Smooth muscle cell (in vitro differentiated cells): ENCODE data around the gene PNMA1. TPM values are rescaled to one million over a fixed set of nuclear protein-coding genes. Genes with fewer than 3 reads are reported as not detected.

ENCODE experiments used
- DNase-seq: peaks from one replicate; lab custom pipeline; 2025; ENCODE audit not compliant: unreplicated experiment; lab: John Stamatoyannopoulos, UW
- H2AFZ ChIP-seq: fragments of 200-600 bp; sonication (generic); 2 replicates; pipeline ENCODE4 v1.6.0; 2016; ENCODE audit warnings: antibody characterized with exemption, low read depth, mild to moderate bottlenecking
- H3F3A ChIP-seq: fragments of 200-600 bp; sonication (generic); 2 replicates; pipeline ENCODE4 v1.6.0; 2017; ENCODE audit warnings: antibody characterized with exemption, low read depth
- H3K27ac ChIP-seq: fragments of 200-600 bp; sonication (generic); 2 replicates; pipeline ENCODE4 v1.5.1; 2016; ENCODE audit warnings: low read depth, mild to moderate bottlenecking
- H3K27me3 ChIP-seq: fragments of 200-600 bp; sonication (generic); 2 replicates; pipeline ENCODE4 v1.6.1; 2016; ENCODE audit warnings: low read depth, mild to moderate bottlenecking
- H3K36me3 ChIP-seq: fragments of 200-600 bp; sonication (generic); 2 replicates; pipeline ENCODE4 v1.5.1; 2016; ENCODE audit warnings: low read depth
- H3K4me1 ChIP-seq: fragments of 200-600 bp; sonication (generic); 2 replicates; pipeline ENCODE4 v1.5.1; 2016; ENCODE audit warnings: low read depth
- H3K4me2 ChIP-seq: fragments of 200-600 bp; sonication (generic); 2 replicates; pipeline ENCODE4 v1.6.0; 2016; ENCODE audit warnings: mild to moderate bottlenecking
- H3K4me3 ChIP-seq: fragments of 200-600 bp; sonication (generic); 2 replicates; pipeline ENCODE4 v1.5.1; 2016; ENCODE audit warnings: mild to moderate bottlenecking
- H3K79me2 ChIP-seq: fragments of 200-600 bp; sonication (generic); 2 replicates; pipeline ENCODE4 v1.6.0; 2016; ENCODE audit warnings: low read depth, mild to moderate bottlenecking
- H3K9ac ChIP-seq: fragments of 200-600 bp; sonication (generic); 2 replicates; pipeline ENCODE4 v1.6.0; 2016; ENCODE audit warnings: low read depth
- H3K9me3 ChIP-seq: fragments of 200-600 bp; sonication (generic); replicated peaks from 2 replicates; pipeline ENCODE4 v1.5.1; 2016; ENCODE audit warnings: low read depth
- H4K20me1 ChIP-seq: fragments of 200-600 bp; sonication (generic); 2 replicates; pipeline ENCODE4 v1.6.0; 2016; ENCODE audit warnings: low read depth
- WGBS: methylation state at CpG from one replicate; pipeline ENCODE4 v1.1.7; 2016; ENCODE audit warnings: low lambda C conversion rate; 5-methylcytosine and 5-hydroxymethylcytosine counted together
- polyA plus RNA-seq: library from polyadenylated mRNA; unstranded; fragments of >200 nt; fragmentation: Nextera tagmentation; extraction: Ambion mirVana; gene quantifications from 2 replicates; pipeline ENCODE4 v1.2.1, GENCODE V29; 2016
- total RNA-seq: library from RNA; depleted of rRNA; stranded (reverse); fragments of >200 nt; gene quantifications from 2 replicates; pipeline ENCODE4 v1.2.3, GENCODE V29; 2014
- TF ChIP-seq, protein P1 (sequence below): fragments of 200-600 bp; sonication (generic); IDR thresholded peaks from 2 replicates; pipeline ENCODE4 v1.5.1; 2017; ENCODE audit warnings: borderline replicate concordance, mild to moderate bottlenecking, antibody characterized with exemption; ENCODE audit not compliant: insufficient read depth, poor library complexity, severe bottlenecking

Gene PNMA1
- total and polyA plus RNA-seq, 2 experiments from 2014 or later, result 22.4 to 52.7 TPM

DNA sequence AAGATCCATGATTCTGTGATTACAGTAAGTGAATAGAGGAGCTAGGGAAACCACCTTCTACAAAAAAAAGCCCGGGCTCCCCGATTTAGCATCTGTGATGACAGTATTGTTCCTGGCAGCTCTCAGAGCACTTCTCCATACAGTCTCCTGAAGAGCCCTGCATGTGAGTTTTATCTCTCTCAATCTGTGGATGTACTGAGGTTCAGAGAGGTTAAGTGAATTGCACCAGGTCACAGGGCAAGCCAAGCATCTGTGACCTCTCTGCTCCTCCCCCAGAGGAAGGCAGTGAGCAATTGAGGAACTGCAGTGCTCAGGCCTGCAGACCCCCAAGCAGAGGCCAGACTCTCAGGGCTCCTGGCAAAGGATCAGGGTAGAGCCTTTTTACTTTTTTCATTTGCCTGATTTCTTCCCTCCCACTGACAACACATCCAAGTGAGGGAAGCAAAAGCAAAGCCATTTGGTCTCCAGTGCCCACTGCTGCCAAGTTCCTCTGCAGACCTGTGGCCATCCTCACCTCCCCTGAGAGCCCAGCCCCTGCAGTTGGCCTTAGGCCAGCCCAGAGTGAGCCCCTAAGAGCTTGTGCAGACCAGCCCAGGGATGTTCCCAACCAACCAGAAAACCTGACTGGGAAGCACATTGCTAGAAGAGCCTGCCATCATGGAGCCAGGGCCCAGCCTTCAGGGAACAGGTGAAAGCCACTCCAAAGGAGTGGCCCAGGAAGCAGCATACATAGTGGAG is 47.6 kb upstream of the PNMA1 start:
- Histone ChIP-seq H3K27me3 (no peaks in the 10 kb centered on the region), H3K79me2 (peaks cover 81% of the 10 kb centered on the region), H3K9me3 (no peaks in the 10 kb centered on the region), H3F3A (peaks cover 5% of the 10 kb centered on the region), H3K36me3 (no peaks in the 10 kb centered on the region), H3K9ac (no peak overlapping the region), H3K4me2 (no peak overlapping the region), H4K20me1 (peaks cover 65% of the 10 kb centered on the region), H3K4me3 (no peak overlapping the region), H3K27ac (peak overlapping the region; percentile 97), H3K4me1 (peaks cover 14% of the 10 kb centered on the region), H2AFZ (no peak overlapping the region)
- DNase-seq, result no peak
- 92% methylated on average over 2 of the region's 2 CpGs for WGBS
- TF ChIP-seq, protein P1, sequence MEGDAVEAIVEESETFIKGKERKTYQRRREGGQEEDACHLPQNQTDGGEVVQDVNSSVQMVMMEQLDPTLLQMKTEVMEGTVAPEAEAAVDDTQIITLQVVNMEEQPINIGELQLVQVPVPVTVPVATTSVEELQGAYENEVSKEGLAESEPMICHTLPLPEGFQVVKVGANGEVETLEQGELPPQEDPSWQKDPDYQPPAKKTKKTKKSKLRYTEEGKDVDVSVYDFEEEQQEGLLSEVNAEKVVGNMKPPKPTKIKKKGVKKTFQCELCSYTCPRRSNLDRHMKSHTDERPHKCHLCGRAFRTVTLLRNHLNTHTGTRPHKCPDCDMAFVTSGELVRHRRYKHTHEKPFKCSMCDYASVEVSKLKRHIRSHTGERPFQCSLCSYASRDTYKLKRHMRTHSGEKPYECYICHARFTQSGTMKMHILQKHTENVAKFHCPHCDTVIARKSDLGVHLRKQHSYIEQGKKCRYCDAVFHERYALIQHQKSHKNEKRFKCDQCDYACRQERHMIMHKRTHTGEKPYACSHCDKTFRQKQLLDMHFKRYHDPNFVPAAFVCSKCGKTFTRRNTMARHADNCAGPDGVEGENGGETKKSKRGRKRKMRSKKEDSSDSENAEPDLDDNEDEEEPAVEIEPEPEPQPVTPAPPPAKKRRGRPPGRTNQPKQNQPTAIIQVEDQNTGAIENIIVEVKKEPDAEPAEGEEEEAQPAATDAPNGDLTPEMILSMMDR, result no peak

DNA sequence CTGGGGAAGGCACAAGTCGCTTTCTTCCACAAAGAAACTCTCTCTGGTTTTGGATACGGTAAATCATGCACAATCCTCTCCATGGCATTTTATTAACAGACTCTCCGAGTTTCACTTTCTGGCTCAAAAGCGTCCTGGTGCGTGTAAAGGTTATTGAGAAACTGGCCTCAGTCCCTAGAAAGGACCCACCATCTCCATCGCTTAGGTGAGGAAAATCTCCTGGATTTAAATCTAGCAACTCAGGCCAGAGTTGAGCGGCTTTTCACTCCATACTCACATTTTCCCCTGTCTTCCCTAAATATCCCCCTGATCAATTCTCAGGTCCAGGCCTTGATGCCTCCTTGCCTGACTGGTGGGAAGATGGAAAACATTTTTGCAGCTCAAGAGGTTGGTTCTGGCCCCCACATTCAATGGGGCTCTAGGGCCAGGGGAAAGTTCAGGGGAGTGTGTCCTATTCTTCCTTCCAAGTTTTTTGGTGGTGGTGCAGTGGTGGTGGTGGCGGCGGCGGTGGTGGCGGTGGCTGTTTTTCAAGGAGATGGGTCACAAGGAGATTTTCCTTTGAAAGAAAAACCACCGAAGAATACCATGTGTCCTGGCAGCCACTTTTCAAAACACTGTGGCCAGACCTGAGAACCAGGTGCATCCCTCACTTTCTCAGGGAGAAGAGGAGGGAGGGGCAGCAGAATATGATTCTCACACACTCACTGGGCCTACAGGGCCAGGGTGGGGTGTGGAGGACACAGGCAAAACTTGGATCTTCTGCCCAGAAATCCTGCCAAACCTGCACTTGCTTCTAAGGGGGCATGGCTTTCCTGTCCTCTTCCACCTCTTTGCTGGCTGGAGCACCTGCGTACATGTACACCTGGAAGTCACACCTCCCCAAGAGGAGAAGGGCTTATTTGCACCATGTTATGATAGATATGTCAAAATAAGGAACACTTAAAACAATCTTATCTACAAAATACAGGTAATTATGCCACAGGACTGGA is 46.7 kb upstream of the PNMA1 start:
- TF ChIP-seq, protein P1, result no peak

DNA sequence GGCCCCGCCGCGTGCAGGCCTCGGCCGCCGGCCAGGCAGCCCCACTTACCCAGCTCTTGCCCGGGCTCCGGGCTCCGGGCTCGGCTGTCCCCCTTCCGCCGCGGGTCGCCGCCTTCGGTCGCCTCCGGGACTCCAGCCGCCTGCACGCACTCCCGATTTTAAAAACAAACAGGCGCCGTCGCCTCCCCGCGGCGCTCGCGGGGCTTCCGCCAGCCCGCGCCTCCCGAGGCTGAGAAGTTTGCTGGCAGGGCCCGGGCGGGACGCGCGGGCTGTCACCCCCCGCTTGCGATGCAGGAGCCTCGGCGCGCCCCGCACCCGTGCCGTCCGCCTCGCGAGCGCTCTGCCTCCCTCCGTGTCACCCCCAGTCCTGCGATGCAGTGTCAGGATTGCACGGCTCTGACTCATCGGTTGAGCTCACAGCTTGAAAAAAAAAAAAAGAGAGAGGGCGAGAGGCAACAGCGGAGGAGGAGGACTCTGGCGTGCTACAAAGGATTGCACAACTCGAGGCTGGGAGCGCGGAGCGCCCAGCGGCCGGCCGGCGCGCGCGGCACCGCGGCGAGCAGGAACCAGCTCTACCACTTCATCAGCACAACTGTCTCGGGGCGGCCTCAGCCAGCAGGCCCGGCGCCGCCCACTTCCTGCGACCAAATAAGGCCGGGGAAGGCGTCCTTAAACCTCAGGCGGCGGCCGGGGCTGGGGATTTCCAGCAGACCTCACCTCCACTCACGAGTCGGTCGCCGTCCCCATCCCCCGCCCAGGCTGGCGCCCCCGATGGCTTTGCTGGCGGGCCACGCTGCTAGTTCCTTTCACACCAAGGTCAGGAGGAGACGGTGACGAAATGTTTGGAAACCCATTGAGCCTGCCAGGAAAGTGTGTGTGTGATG is 45.8 kb upstream of the PNMA1 start:
- Histone ChIP-seq H3K36me3 (no peaks in the 10 kb centered on the region), H3K9ac (peak overlapping the region; percentile 94)
- WGBS, result under 1% methylated on average over 89 of the region's 93 CpGs

More for the DNA sequence above, 46.7 kb upstream of the PNMA1 start:
- Histone ChIP-seq H3K79me2 (peaks cover 81% of the 10 kb centered on the region), H3K9ac (peak overlapping the region; percentile 92), H3K36me3 (no peaks in the 10 kb centered on the region), H3K27me3 (no peaks in the 10 kb centered on the region), H3K4me2 (peak overlapping the region; percentile 81), H4K20me1 (peaks cover 65% of the 10 kb centered on the region), H3K4me3 (peak overlapping the region; percentile 96), H2AFZ (no peak overlapping the region), H3K9me3 (no peaks in the 10 kb centered on the region), H3F3A (peaks cover 7% of the 10 kb centered on the region), H3K27ac (peak overlapping the region; percentile 97), H3K4me1 (peaks cover 14% of the 10 kb centered on the region)
- 27% methylated on average over 8 of the region's 13 CpGs for WGBS
- no peak for DNase-seq

More for the DNA sequence above, 45.8 kb upstream of the PNMA1 start:
- H2AFZ ChIP-seq, result no peak overlapping the region
- peaks cover 65% of the 10 kb centered on the region for H4K20me1 ChIP-seq
- peaks cover 11% of the 10 kb centered on the region for H3F3A ChIP-seq
- DNase-seq, result peak; percentile 90
- peak overlapping the region; percentile 96 for H3K4me3 ChIP-seq
- peak overlapping the region; percentile 97 for H3K27ac ChIP-seq
- no peaks in the 10 kb centered on the region for H3K9me3 ChIP-seq
- no peaks in the 10 kb centered on the region for H3K27me3 ChIP-seq
- TF ChIP-seq, protein P1, result no peak
- peaks cover 81% of the 10 kb centered on the region for H3K79me2 ChIP-seq
- peak overlapping the region; percentile 98 for H3K4me2 ChIP-seq
- peaks cover 24% of the 10 kb centered on the region for H3K4me1 ChIP-seq
